Measurements from ENCODE around the gene BCOR.

GRCh38 chrX:40077906-40078305 lies 19.9 kb downstream of the BCOR start:
- TF ChIP-seq CTCF (IDR thresholded peaks at IDR 0.05) (no peak), IRF3 (IDR thresholded peaks at IDR 0.05; ENCODE audit: low read depth, low read length) (no peak), POLR2AphosphoS5 (IDR thresholded peaks at IDR 0.05; ENCODE audit: low read depth, low read length) (no peak), SIN3A (IDR thresholded peaks at IDR 0.05; ENCODE audit: borderline replicate concordance, low read depth, low read length) (no peak), REST (IDR thresholded peaks at IDR 0.05; ENCODE audit: low read depth, low read length) (no peak), SMC3 (IDR thresholded peaks at IDR 0.05; ENCODE audit: low read depth, low read length) (no peak), TCF12 (IDR thresholded peaks at IDR 0.05) (no peak), NRF1 (IDR thresholded peaks at IDR 0.05; ENCODE audit: low read depth, low read length) (no peak), RAD21 (IDR thresholded peaks at IDR 0.05; ENCODE audit: low read length) (no peak), GABPA (IDR thresholded peaks at IDR 0.05; ENCODE audit: low read depth) (no peak), MXI1 (IDR thresholded peaks at IDR 0.05; ENCODE audit: low read depth, low read length) (no peak), PBX3 (IDR thresholded peaks at IDR 0.05) (no peak), EP300 (IDR thresholded peaks at IDR 0.05; ENCODE audit: borderline replicate concordance in 1 of 2, low read depth in 1 of 2, low read length in 1 of 2) (no peak)
